DND-41 (cell line): ENCODE measurements around the gene FAM184B.

Experiments
- EZH2 ChIP-seq: IDR thresholded peaks from 3 replicates; pipeline ENCODE4 v1.6.1; 2012; ENCODE audit warnings: borderline replicate concordance, low read depth, mild to moderate bottlenecking, moderate library complexity, low read length, inconsistent platforms; ENCODE audit not compliant: severe bottlenecking
- TF ChIP-seq, protein P1 (sequence below): IDR thresholded peaks from 2 replicates; pipeline ENCODE4 v1.5.1; 2012; ENCODE audit warnings: borderline replicate concordance, low read length, moderate library complexity, mild to moderate bottlenecking; ENCODE audit not compliant: poor library complexity, severe bottlenecking; ENCODE audit errors: extremely low read depth

DNA sequence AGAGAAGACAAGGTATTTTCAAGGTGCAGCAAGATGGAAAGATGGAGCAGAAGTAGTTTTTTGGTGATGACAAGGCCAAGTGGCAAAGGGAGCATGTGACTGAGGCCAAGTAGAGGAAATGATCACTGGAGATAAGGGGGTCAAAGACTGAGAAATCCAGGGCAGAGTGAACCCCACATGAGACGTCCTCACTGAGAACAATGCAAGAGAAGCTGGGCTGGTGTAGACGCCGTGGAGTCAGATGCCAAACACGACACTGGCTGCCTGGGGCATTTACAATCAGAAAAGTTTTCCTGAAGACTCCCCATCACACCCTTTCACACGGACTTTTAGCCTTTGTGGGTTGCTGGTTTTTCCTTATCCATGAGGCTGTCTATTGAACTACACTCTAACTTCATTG is 69.3 kb downstream of the FAM184B start:
- TF ChIP-seq, protein P1, sequence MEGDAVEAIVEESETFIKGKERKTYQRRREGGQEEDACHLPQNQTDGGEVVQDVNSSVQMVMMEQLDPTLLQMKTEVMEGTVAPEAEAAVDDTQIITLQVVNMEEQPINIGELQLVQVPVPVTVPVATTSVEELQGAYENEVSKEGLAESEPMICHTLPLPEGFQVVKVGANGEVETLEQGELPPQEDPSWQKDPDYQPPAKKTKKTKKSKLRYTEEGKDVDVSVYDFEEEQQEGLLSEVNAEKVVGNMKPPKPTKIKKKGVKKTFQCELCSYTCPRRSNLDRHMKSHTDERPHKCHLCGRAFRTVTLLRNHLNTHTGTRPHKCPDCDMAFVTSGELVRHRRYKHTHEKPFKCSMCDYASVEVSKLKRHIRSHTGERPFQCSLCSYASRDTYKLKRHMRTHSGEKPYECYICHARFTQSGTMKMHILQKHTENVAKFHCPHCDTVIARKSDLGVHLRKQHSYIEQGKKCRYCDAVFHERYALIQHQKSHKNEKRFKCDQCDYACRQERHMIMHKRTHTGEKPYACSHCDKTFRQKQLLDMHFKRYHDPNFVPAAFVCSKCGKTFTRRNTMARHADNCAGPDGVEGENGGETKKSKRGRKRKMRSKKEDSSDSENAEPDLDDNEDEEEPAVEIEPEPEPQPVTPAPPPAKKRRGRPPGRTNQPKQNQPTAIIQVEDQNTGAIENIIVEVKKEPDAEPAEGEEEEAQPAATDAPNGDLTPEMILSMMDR = no peak
- TF ChIP-seq EZH2 = no peak
